AG08395 (cell line): ENCODE data around the gene C6orf136.
A peak's percentile ranks its signal among the peaks of the same experiment; 100 is the strongest.

ENCODE experiments used
- DNase-seq: peaks from one replicate; pipeline ENCODE4 v3.0.0; 2012; ENCODE audit warnings: mixed read lengths, low spot score

Gene C6orf136

DNA sequence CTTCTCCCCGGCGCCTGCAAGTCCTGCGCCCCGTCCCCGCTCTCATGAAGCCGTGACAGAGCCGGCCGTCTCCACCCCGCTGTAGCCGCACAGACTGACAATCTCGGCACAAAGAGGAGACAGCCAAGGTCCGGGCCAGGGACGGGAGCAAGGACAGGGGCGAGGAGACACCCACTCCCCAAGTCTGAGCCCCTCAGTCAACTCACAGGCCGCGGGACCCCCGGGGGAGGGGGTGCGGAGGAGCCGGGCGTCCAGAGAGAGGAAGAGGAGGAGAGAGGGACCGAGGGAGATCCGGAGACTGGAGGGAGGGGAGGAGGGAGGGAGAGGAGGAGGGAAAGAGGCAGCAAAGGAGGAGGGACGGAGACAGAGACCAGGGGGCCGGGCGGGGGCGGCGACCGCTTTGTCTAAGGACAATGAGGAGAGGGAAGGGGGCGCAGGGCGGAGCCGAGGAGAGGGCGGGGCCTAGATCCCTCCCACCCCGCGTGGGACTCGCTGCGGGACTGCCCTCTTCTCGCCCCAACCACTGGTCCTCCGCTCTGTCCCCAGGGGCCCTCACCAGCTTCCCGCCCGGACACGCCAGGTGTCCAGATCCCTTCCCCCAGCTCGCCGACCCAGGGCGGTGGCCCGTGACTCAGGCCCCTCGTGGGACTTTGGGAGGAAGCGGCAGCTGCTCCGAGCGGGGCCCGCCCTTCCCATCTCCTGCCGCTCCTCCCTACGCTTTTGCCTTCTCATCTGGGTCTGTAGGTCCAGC is 40.1 kb downstream of the C6orf136 start:
- DNase-seq = peak; percentile 94

DNA sequence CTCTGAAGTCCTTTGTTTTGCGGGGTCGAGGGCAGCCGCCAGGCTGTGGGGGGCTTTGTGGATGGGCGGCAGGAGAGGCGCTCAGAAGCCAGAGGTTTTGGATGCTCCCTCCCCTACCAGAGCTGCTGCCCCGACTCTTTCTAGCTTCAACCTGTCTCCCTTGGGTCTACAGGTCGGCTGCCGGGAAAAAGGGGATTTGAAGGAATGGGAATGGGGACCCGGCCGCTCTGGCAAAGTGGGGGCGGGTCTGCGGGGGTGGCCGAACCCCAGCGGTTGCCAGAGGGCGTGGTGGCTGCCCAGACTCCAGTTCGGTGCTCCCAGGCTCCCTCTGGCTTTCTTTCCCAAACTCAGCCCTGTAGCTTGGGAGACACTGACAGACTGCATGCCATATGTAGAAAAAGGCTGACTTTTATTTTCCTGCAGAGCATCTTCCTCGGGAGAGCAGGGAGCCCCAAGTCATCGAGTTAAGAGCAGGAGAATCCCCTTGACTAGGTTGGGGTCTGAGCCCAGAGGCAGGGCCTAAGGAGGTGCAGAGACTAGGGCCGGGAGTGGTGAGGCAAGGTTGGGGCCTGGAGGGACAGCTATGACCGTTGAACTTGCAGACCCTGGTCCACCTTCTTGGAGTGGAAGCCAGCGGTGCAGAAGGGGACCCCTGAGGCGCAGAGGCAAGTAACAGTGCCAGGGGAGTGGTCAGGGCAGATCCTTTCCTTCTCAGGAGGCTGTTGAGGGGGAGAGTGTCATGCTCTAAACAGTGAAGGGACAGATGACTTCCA is 40.9 kb downstream of the C6orf136 start:
- peak; percentile 30 for DNase-seq

DNA sequence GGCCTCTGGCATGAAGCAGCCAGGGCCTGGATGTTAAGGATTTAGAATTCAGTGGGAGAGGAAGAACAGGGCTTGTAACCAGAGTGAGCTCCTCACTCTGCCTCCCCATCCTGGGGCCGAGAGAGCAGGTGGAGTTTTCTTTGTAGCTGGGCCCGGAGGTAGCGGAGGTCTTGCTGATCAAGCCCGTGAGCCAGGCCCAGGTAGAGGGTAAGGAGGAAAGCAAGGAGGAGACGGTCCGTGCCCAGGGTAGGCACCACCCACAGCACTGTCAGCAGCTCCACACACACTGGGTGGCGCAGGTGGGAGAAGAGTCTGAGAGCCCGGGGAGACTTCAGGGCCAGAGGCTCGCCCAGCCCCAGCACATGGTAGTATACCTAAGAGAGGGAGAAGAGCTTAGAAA is 41.6 kb downstream of the C6orf136 start:
- DNase-seq = no peak

DNA sequence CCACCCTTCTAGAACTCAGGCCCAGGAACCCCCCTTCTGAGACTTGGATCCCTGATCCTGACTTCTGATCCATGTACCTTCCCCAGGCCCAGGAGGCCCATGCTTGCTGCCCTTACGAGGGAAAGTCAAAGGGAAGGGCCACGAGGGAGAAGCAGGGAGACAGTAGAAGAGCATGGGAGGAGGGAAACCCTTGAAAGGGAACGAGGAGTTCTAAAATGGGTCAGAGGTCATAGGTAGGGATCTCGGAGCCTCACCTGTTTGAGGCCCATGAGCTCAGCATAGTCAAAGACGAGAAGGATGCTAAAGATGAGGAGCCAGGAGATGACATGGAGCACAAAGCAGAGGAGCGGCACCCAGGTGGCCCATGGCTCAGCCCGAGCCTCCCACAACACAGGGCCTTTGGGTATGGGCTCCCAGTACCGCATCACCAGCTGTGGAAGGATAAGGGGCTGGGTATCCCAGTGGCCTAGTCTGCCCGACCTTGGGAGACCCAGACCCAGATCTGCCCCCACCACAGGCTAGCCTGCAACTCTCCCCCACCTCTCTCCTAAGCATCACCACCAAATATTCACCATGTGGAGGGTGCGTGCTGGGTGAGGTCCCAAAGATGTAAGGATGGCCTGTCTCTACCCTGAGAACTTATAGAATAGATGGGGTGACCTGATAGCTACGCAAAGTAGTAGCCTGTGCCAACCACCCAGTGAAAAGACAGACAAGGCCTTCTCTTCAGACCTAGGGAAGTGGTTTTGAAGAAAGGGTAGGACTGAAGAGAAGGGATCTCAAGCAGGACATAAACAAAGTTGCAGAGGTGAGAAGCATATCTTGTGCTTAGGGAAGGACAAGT is 42.3 kb downstream of the C6orf136 start:
- DNase-seq = no peak

DNA sequence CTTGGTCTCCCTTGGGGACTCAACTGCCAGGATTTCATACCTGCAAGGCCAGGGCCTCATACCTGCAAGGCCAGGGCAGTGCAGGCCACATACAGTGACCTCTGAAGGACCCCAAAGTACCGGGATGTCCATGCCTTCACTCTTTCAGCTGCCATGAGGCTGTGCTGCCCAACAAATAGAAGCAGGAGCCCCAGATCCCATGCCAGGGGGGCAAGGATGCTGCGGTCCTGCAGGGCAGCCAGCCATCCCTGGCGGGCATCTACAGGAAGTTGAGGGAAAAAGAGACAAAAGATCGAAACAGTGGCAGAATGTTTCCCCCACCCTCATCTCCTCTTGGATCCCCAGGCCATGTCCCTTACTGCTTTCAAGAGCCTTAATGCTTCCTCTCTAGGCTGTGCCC is 43.1 kb downstream of the C6orf136 start:
- DNase-seq = no peak

DNA sequence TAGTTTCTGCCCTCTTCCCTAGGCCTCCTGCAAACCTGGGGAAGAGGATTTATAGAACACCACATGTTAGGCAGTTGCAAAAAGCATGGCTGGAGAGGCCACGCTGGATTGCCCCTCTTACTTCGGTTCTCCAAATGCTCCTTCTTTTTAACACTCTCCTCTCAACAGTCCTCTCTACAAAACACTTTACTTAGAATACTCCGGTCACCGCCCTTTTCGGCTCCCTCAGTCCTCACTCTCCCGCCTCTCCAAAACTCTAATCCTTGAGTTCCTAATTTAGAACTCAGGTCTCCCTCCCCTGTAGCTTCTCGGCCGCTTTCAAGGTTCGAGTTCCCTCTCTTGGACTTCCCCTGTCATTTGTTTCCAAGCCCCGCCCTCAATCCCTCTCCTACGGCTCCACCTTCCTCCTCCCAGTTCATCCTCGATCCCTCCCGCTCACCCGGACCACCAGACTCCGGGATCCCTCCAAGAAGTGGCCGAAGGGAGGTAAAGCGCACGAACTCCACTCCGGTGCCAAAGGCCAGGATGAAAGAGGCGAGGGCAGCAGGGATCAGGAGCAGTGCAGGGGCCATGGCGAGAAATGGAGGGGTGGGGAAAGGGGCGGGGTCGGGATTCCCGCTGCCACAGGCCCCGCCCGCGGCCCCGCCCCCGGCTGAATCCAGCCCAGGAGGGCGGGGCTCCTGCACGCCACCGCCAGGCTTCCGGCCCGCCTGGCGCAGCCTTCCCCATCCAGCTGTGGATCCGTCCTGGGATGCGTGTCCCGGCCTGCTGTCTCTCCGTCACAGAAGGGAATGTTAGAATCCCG is 43.7 kb downstream of the C6orf136 start, which contains the start of gene NRM:
NRM (minus strand) TSS at position 582 of the 805 bp plus-strand sequence; CDS start at position 572, 10 bp downstream.
- DNase-seq = peak; percentile 91

DNA sequence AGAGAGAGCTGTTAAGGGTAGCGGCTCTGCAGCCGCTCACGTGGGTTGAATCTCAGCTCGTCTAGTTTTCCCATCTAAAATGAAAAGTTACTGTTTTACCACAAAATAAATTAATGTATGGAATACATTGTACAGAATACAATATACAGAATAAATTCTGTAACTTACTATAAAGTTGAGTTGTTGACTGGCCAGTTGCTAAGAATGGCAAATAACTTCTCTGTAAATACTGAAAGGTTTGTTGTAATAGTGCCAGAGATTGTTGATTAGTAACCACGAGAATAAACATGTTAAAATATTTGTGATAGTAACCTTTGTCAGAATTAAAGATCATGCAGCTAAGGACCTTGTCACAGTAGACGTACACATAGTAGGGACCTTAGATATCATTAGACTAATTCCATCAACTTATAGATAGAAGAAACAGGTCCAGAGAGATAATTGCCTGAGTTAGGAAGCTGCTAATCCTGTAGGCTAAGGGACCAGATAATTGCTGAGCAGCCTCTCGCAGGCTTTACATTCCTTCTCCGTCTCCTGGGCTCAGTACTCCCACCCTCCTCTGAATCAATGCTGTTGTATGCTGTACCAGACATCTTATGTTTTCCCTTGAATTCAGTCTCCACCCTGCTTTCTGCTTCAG is 44.4 kb downstream of the C6orf136 start:
- no peak for DNase-seq

DNA sequence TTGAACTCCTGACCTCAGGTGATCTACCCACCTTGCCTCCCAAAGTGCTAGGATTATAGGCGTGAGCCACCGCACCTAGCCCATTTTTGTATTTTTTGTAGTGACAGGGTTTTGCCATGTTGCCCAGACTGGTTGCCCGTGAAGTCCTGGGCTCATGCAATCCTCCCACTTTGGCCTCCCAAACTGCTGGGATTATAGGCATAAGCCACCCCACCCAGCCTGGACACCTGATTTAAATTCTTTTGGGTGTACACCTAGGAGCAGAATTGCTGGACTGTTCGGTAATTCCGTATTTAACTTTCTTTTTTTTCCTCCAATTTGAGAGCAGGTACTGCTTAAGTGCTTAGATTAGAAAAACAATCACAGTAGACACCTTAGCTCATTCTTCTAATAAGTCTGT is 49.5 kb downstream of the C6orf136 start:
- no peak for DNase-seq

DNA sequence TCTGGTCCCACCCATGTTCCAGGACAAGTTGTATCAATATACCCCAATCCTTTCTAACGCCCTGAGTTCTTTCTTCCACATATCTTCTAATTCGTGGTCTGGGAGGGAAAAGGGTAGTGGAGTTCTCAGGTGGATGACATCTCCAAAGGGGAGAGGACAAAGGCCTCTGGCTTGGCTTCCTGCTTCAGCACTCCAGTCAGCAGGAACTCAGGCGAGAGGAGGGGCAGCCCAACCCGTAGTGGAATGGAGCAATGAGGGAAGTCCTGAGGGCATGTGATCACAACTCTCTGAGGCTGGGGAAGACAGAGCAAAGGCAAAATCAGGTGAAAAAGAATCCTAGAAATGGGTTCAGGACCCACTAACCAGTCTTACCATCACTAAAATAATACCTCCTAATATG is 53.4 kb downstream of the C6orf136 start:
- no peak for DNase-seq
